Measurements from ENCODE around the gene RNU6-1.

GRCh38 chr15:67792250-67792942 lies 47.4 kb downstream of the RNU6-1 start:
- no peak for TF ChIP-seq CTCF (IDR thresholded peaks at IDR 0.05; ENCODE audit: poor library complexity)
- TF ChIP-seq EZH2 (IDR thresholded peaks at IDR 0.05; ENCODE audit: borderline replicate concordance) = no peak
